H9 (cell line): ENCODE data around the gene L3HYPDH. TPM values are rescaled to one million over a fixed set of nuclear protein-coding genes. Genes with fewer than 3 reads are reported as not detected.

Source experiments
- DNase-seq: peaks from one replicate; pipeline ENCODE4 v3.0.0-alpha.2; 2017
- H2AFZ ChIP-seq: one replicate; pipeline ENCODE4 v1.6.1; 2013; ENCODE audit warnings: mild to moderate bottlenecking, low read length, control low read depth, moderate library complexity
- H2AK5ac ChIP-seq: 2 replicates; pipeline ENCODE4 v1.6.1; 2013; ENCODE audit warnings: low read length, control low read depth, mixed read lengths; ENCODE audit not compliant: insufficient read length
- H2BK120ac ChIP-seq: one replicate; pipeline ENCODE4 v1.6.1; 2013; ENCODE audit warnings: low read depth, mild to moderate bottlenecking, low read length, control low read depth, inconsistent platforms; ENCODE audit not compliant: poor library complexity, severe bottlenecking
- H2BK12ac ChIP-seq: 2 replicates; pipeline ENCODE4 v1.6.1; 2013; ENCODE audit warnings: low read length, control low read depth, mixed read lengths, low read depth; ENCODE audit not compliant: insufficient read length
- H2BK15ac ChIP-seq: 2 replicates; pipeline ENCODE4 v1.6.1; 2013; ENCODE audit warnings: low read depth, low read length, control low read depth
- H2BK20ac ChIP-seq: one replicate; pipeline ENCODE4 v1.6.1; 2013; ENCODE audit warnings: low read depth, mild to moderate bottlenecking, low read length, control low read depth, inconsistent platforms; ENCODE audit not compliant: poor library complexity, severe bottlenecking
- H2BK5ac ChIP-seq: 2 replicates; pipeline ENCODE4 v1.6.1; 2013; ENCODE audit warnings: low read length, control low read depth, mixed read lengths; ENCODE audit not compliant: insufficient read length
- H3K14ac ChIP-seq: 2 replicates; pipeline ENCODE4 v1.6.1; 2013; ENCODE audit warnings: low read length, control low read depth; ENCODE audit not compliant: insufficient read depth
- H3K18ac ChIP-seq: 2 replicates; pipeline ENCODE4 v1.6.1; 2013; ENCODE audit warnings: low read depth, mild to moderate bottlenecking, mixed read lengths, low read length, control low read depth; ENCODE audit not compliant: insufficient read length
- H3K23ac ChIP-seq: 2 replicates; pipeline ENCODE4 v1.6.1; 2013; ENCODE audit warnings: low read length, control low read depth, mixed read lengths, low read depth; ENCODE audit not compliant: insufficient read length
- H3K23me2 ChIP-seq: 2 replicates; pipeline ENCODE4 v1.6.1; 2013; ENCODE audit warnings: low read depth, mild to moderate bottlenecking, mixed read lengths, low read length, control low read depth; ENCODE audit not compliant: insufficient read length, poor library complexity, severe bottlenecking
- H3K27ac ChIP-seq: 2 replicates; pipeline ENCODE4 v1.5.1; 2013; ENCODE audit warnings: low read length, control low read depth, mixed read lengths, low read depth; ENCODE audit not compliant: insufficient read length
- H3K27me3 ChIP-seq: 2 replicates; pipeline ENCODE4 v1.6.1; 2013; ENCODE audit warnings: low read length, control low read depth, inconsistent platforms; ENCODE audit not compliant: insufficient read depth
- H3K4ac ChIP-seq: 2 replicates; pipeline ENCODE4 v1.6.1; 2013; ENCODE audit warnings: low read depth, mild to moderate bottlenecking, control low read depth, inconsistent platforms, low read length, moderate library complexity
- H3K4me1 ChIP-seq: 2 replicates; pipeline ENCODE4 v1.6.1; 2013; ENCODE audit warnings: low read length, control low read depth, inconsistent platforms; ENCODE audit not compliant: insufficient read depth
- H3K4me2 ChIP-seq: 2 replicates; pipeline ENCODE4 v1.6.1; 2013; ENCODE audit warnings: low read length, control low read depth, mixed read lengths; ENCODE audit not compliant: insufficient read length, insufficient read depth
- H3K56ac ChIP-seq: 2 replicates; pipeline ENCODE4 v1.6.1; 2013; ENCODE audit warnings: low read depth, mild to moderate bottlenecking, mixed read lengths, low read length, control low read depth; ENCODE audit not compliant: insufficient read length
- H3K79me1 ChIP-seq: 2 replicates; pipeline ENCODE4 v1.6.1; 2013; ENCODE audit warnings: low read depth, mild to moderate bottlenecking, moderate library complexity, low read length, control low read depth, inconsistent platforms; ENCODE audit not compliant: insufficient read depth, poor library complexity, severe bottlenecking
- H3K79me2 ChIP-seq: 2 replicates; pipeline ENCODE4 v1.6.1; 2013; ENCODE audit warnings: low read length, control low read depth, inconsistent platforms; ENCODE audit not compliant: insufficient read depth
- H3K9ac ChIP-seq: 2 replicates; pipeline ENCODE4 v1.6.1; 2013; ENCODE audit warnings: low read length, control low read depth, mixed read lengths; ENCODE audit not compliant: insufficient read length; ENCODE audit errors: extremely low read depth
- H3K9me3 ChIP-seq: one replicate; pipeline ENCODE4 v1.6.1; 2013; ENCODE audit warnings: low read depth, low read length, inconsistent platforms; ENCODE audit not compliant: control insufficient read depth
- H3T11ph ChIP-seq: one replicate; pipeline ENCODE4 v1.6.1; 2013; ENCODE audit warnings: mild to moderate bottlenecking, low read length, control low read depth, inconsistent platforms
- H4K20me1 ChIP-seq: one replicate; pipeline ENCODE4 v1.6.1; 2013; ENCODE audit not compliant: control insufficient read depth, insufficient read length, insufficient read depth
- H4K5ac ChIP-seq: 2 replicates; pipeline ENCODE4 v1.6.1; 2013; ENCODE audit warnings: low read depth, mild to moderate bottlenecking, mixed read lengths, low read length, control low read depth; ENCODE audit not compliant: insufficient read length
- H4K8ac ChIP-seq: replicated peaks from 2 replicates; pipeline ENCODE4 v1.6.1; 2013; ENCODE audit warnings: low read length, control low read depth, mixed read lengths, low read depth; ENCODE audit not compliant: insufficient read length
- H4K91ac ChIP-seq: 2 replicates; pipeline ENCODE4 v1.6.1; 2013; ENCODE audit warnings: low read depth, mild to moderate bottlenecking, moderate library complexity, mixed read lengths, low read length, control low read depth; ENCODE audit not compliant: insufficient read length
- H3K27ac Mint-ChIP-seq, 3 experiments: 2 replicates in 2 of 3; 3 replicates in 1 of 3; pipeline ENCODE4 v1.8.0; 2020 to 2021; ENCODE audit warnings: mixed read lengths in 3 of 3, mild to moderate bottlenecking in 1 of 3, moderate library complexity in 1 of 3
- H3K27me3 Mint-ChIP-seq: 2 replicates; pipeline ENCODE4 v1.8.0; 2021; ENCODE audit warnings: low read depth, mild to moderate bottlenecking, moderate library complexity, mixed read lengths
- H3K36me3 Mint-ChIP-seq, 3 experiments: 2 replicates in 2 of 3; 3 replicates in 1 of 3; pipeline ENCODE4 v1.8.0; 2020 to 2021; ENCODE audit warnings: low read depth in 3 of 3, mixed read lengths in 3 of 3; ENCODE audit not compliant: insufficient read depth in 1 of 3
- H3K4me1 Mint-ChIP-seq, 2 experiments: 2 replicates each; pipeline ENCODE4 v1.8.0; 2020; ENCODE audit warnings: mixed read lengths in 2 of 2
- H3K4me3 Mint-ChIP-seq, 2 experiments: 2 replicates in 1 of 2; 3 replicates in 1 of 2; pipeline ENCODE4 v1.8.0; 2020 to 2021; ENCODE audit warnings: mild to moderate bottlenecking in 2 of 2, mixed read lengths in 2 of 2, moderate library complexity in 1 of 2
- H3K9me3 Mint-ChIP-seq, 2 experiments: 2 replicates in 1 of 2; 3 replicates in 1 of 2; pipeline ENCODE4 v1.8.0; 2020; ENCODE audit warnings: mild to moderate bottlenecking in 2 of 2, mixed read lengths in 2 of 2, moderate library complexity in 1 of 2
- CTCF ChIP-seq: fragments of 200-600 bp; sonication (generic); conservative IDR thresholded peaks from 3 replicates; pipeline ENCODE4 v1.8.0; 2021; ENCODE audit warnings: antibody characterized with exemption, mild to moderate bottlenecking
- WGBS: extraction: QIAGEN DNeasy Blood & Tissue Kit; methylation state at CpG from one replicate; pipeline ENCODE4 v1.1.7; 2013; ENCODE audit warnings: missing lambda C conversion rate, low lambda C conversion rate, mixed read lengths; ENCODE audit not compliant: insufficient read length; ENCODE audit errors: extremely low coverage; 5-methylcytosine and 5-hydroxymethylcytosine counted together
- total RNA-seq: library from RNA; stranded (reverse); gene quantifications from 2 replicates; pipeline ENCODE4 v1.2.1, GENCODE V29; 2021

The L3HYPDH gene
- total RNA-seq, 1 experiment from 2014 or later: 15.7 TPM

GRCh38 chr14:59435987-59436386 is 48.2 kb downstream of the L3HYPDH start:
- no peaks in the 10 kb centered on the region for H3K4me1 Mint-ChIP-seq

More at GRCh38 chr14:59435987-59436386, 48.2 kb downstream of the L3HYPDH start:
- Histone ChIP-seq H2AK5ac (no peak overlapping the region), H3T11ph (no peak overlapping the region), H3K14ac (no peak overlapping the region), H3K4me2 (no peak overlapping the region), H2BK12ac (no peak overlapping the region), H4K20me1 (no peaks in the 10 kb centered on the region), H4K91ac (no peak overlapping the region), H2BK120ac (no peak overlapping the region), H2BK20ac (no peak overlapping the region), H3K27ac (no peak overlapping the region), H3K23me2 (no peaks in the 10 kb centered on the region), H4K5ac (no peak overlapping the region), H3K27me3 (no peaks in the 10 kb centered on the region), H2BK5ac (no peak overlapping the region), H3K4ac (no peak overlapping the region), H3K4me1 (no peaks in the 10 kb centered on the region), H3K18ac (no peak overlapping the region), H2AFZ (no peak overlapping the region), H3K23ac (no peak overlapping the region), H3K9ac (no peak overlapping the region), H2BK15ac (no peak overlapping the region), H3K9me3 (no peaks in the 10 kb centered on the region), H4K8ac (no peak overlapping the region), H3K79me2 (no peaks in the 10 kb centered on the region), H3K79me1 (no peaks in the 10 kb centered on the region), H3K56ac (no peak overlapping the region)
- no peaks in the 10 kb centered on the region for H3K9me3 Mint-ChIP-seq
- TF ChIP-seq CTCF: no peak
- no CpG with 5 or more reads among the region's 1 CpG for WGBS
- H3K27ac Mint-ChIP-seq: no peak overlapping the region
- DNase-seq: no peak
- H3K27me3 Mint-ChIP-seq: no peaks in the 10 kb centered on the region
- H3K36me3 Mint-ChIP-seq: no peaks in the 10 kb centered on the region; a peak in 1 of 7 replicates
- no peak overlapping the region for H3K4me3 Mint-ChIP-seq
